ENCODE data around the gene THUMPD2. TPM values are rescaled to one million over a fixed set of nuclear protein-coding genes. Genes with fewer than 3 reads are reported as not detected.

THUMPD2 gene
- polyA plus RNA-seq, 1 donor (not counting 4 experiments of a cell fraction or from before 2014, with no cell fraction given) = 18.2 TPM

GRCh38 chr2:39816845-39817244 lies 37.8 kb upstream of the THUMPD2 start:
- H3K27me3 ChIP-seq (ENCODE audit: control insufficient read depth, extremely low read depth, insufficient read depth, low read length) = no peaks in the 10 kb centered on the region
- no peaks in the 10 kb centered on the region for H3K9me3 ChIP-seq (ENCODE audit: control insufficient read depth, low read depth, low read length)
- dilution Hi-C loops (cut with MboI; ENCODE audit: extremely low pct_ligation_motif_present, low sequenced_read_pairs) = no loop called here
- no peak overlapping the region for H2AFZ ChIP-seq (ENCODE audit: control insufficient read depth, low read length)
- no peaks in the 10 kb centered on the region for H4K20me1 ChIP-seq (ENCODE audit: control insufficient read depth, extremely low read depth, insufficient read depth, low read length)
- no peak overlapping the region for H3K27ac ChIP-seq (ENCODE audit: control insufficient read depth, insufficient read depth, low read length)
- no peaks in the 10 kb centered on the region for H3K4me1 ChIP-seq (ENCODE audit: control insufficient read depth, extremely low read depth, insufficient read depth, low read length)
- FAIRE-seq = no peak
- H3K4me3 ChIP-seq (ENCODE audit: control insufficient read depth in 2 of 3, extremely low read depth in 1 of 3, insufficient read depth in 2 of 3, low read depth in 1 of 3, low read length in 3 of 3) = no peak overlapping the region
- no peaks in the 10 kb centered on the region for H3K36me3 ChIP-seq (ENCODE audit: control insufficient read depth in 2 of 2, extremely low read depth in 1 of 2, insufficient read depth in 2 of 2, low read length in 2 of 2)
- TF ChIP-seq EZH2 (IDR thresholded peaks at IDR 0.05; ENCODE audit: low read length) (no peak), CTCF (optimal IDR thresholded peaks at IDR 0.05 in 1 of 3, IDR thresholded peaks at IDR 0.05 in 1 of 3, conservative IDR thresholded peaks at IDR 0.05 in 1 of 3; ENCODE audit: extremely low read depth in 1 of 3, insufficient read depth in 2 of 3, low read length in 3 of 3) (no peak)
- H3K4me2 ChIP-seq (ENCODE audit: control insufficient read depth, extremely low read depth, insufficient read depth, low read depth, low read length) = no peak overlapping the region
- no peak overlapping the region for H3K9ac ChIP-seq (ENCODE audit: control insufficient read depth, extremely low read depth, insufficient read depth, low read length)
- DNase-seq (ENCODE audit: low read depth, low spot score) = no peak
- no peaks in the 10 kb centered on the region for H3K9me1 ChIP-seq (ENCODE audit: control insufficient read depth, extremely low read depth, insufficient read depth, low read length)
- no peaks in the 10 kb centered on the region for H3K79me2 ChIP-seq (ENCODE audit: control insufficient read depth, insufficient read depth, low read length)

GRCh38 chr2:39816428-39816827 lies 37.4 kb upstream of the THUMPD2 start:
- Histone ChIP-seq H3K27me3 (ENCODE audit: control insufficient read depth, extremely low read depth, insufficient read depth, low read length) (no peaks in the 10 kb centered on the region), H2AFZ (ENCODE audit: control insufficient read depth, low read length) (no peak overlapping the region), H3K9me3 (ENCODE audit: control insufficient read depth, low read depth, low read length) (no peaks in the 10 kb centered on the region), H3K9ac (ENCODE audit: control insufficient read depth, extremely low read depth, insufficient read depth, low read length) (no peak overlapping the region), H4K20me1 (ENCODE audit: control insufficient read depth, extremely low read depth, insufficient read depth, low read length) (no peaks in the 10 kb centered on the region), H3K9me1 (ENCODE audit: control insufficient read depth, extremely low read depth, insufficient read depth, low read length) (no peaks in the 10 kb centered on the region), H3K36me3 (ENCODE audit: control insufficient read depth in 2 of 2, extremely low read depth in 1 of 2, insufficient read depth in 2 of 2, low read length in 2 of 2) (no peaks in the 10 kb centered on the region), H3K79me2 (ENCODE audit: control insufficient read depth, insufficient read depth, low read length) (no peaks in the 10 kb centered on the region), H3K4me2 (ENCODE audit: control insufficient read depth, extremely low read depth, insufficient read depth, low read depth, low read length) (no peak overlapping the region), H3K4me1 (ENCODE audit: control insufficient read depth, extremely low read depth, insufficient read depth, low read length) (no peaks in the 10 kb centered on the region), H3K27ac (ENCODE audit: control insufficient read depth, insufficient read depth, low read length) (no peak overlapping the region), H3K4me3 (ENCODE audit: control insufficient read depth in 2 of 3, extremely low read depth in 1 of 3, insufficient read depth in 2 of 3, low read depth in 1 of 3, low read length in 3 of 3) (no peak overlapping the region)
- FAIRE-seq = no peak
- dilution Hi-C loops (cut with MboI; ENCODE audit: extremely low pct_ligation_motif_present, low sequenced_read_pairs) = no loop called here
- TF ChIP-seq CTCF (optimal IDR thresholded peaks at IDR 0.05 in 1 of 3, IDR thresholded peaks at IDR 0.05 in 1 of 3, conservative IDR thresholded peaks at IDR 0.05 in 1 of 3; ENCODE audit: extremely low read depth in 1 of 3, insufficient read depth in 2 of 3, low read length in 3 of 3) (no peak), EZH2 (IDR thresholded peaks at IDR 0.05; ENCODE audit: low read length) (no peak)
- no peak for DNase-seq (ENCODE audit: low read depth, low spot score)

Data from keratinocyte (primary cell).